Brain microvascular endothelial cell (primary cell): ENCODE data around the gene FUOM.

Source experiments
- DNase-seq: peaks from one replicate; pipeline ENCODE4 v3.0.0-alpha.2; 2020
- H3K27ac ChIP-seq: fragments of 250-450 bp; sonication (Bioruptor Pico); 2 replicates; pipeline ENCODE4 v1.5.1; 2020; ENCODE audit warnings: mild to moderate bottlenecking, moderate library complexity
- H3K27me3 ChIP-seq: fragments of 250-450 bp; sonication (Bioruptor Pico); replicated peaks from 2 replicates; pipeline ENCODE4 v1.5.1; 2020; ENCODE audit warnings: mild to moderate bottlenecking
- H3K36me3 ChIP-seq: fragments of 250-450 bp; sonication (Bioruptor Pico); replicated peaks from 2 replicates; pipeline ENCODE4 v1.5.1; 2020; ENCODE audit warnings: mild to moderate bottlenecking
- H3K4me3 ChIP-seq: 2 replicates; pipeline ENCODE4 v1.5.1; 2011; ENCODE audit warnings: low read depth, mild to moderate bottlenecking, control low read depth, low read length, moderate library complexity
- CTCF ChIP-seq: IDR thresholded peaks from 2 replicates; pipeline ENCODE4 v1.5.1; 2011; ENCODE audit warnings: low read depth, mild to moderate bottlenecking, moderate library complexity, low read length, control low read depth, inconsistent platforms; ENCODE audit errors: missing control alignments
- in situ Hi-C: cut with HindIII; loops from 2 replicates; pipeline ENCODE4 v1.10.0; 2017; ENCODE audit warnings: low sequenced_read_pairs, low pct_ligation_motif_present

Gene FUOM

DNA sequence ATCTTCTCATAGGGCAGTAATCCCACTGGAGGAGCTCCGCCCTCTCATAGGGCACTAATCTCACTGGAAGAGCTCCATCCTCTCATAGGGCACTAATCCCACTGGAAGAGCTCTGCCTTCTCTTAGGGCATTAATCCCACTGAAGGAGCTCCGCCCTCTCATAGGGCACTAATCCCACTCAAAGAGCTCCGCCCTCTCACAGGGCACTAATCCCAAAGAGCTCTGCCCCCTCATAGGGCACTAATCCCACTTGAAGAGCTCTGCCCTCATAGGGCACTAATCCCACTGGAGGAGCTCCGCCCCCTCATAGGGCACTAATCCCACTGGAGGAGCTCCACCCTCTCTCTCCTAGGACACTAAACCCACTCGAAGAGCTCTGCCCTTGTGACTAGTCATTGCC, 3.4 kb upstream of the FUOM start:
- Histone ChIP-seq H3K36me3 (peaks cover 33% of the 10 kb centered on the region), H3K27ac (no peak overlapping the region), H3K27me3 (no peaks in the 10 kb centered on the region), H3K4me3 (no peak overlapping the region)
- in situ Hi-C loops = no loop called here
- no peak for DNase-seq
- TF ChIP-seq CTCF = no peak

GRCh38 chr10:133359972-133360610, 2.3 kb upstream of the FUOM start:
- TF ChIP-seq CTCF = no peak
- Histone ChIP-seq H3K4me3 (no peak overlapping the region), H3K27ac (no peak overlapping the region), H3K27me3 (no peaks in the 10 kb centered on the region), H3K36me3 (peaks cover 27% of the 10 kb centered on the region)
- DNase-seq = no peak
- in situ Hi-C loops = no loop called here

- Histone ChIP-seq H3K27ac (no peak overlapping the region), H3K36me3 (peaks cover 22% of the 10 kb centered on the region), H3K4me3 (no peak overlapping the region), H3K27me3 (no peaks in the 10 kb centered on the region)
- in situ Hi-C loops = no loop called here
- no peak for TF ChIP-seq CTCF
- no peak for DNase-seq
Measured at GRCh38 chr10:133359554-133359971, 1.7 kb upstream of the FUOM start.

GRCh38 chr10:133358925-133359310, 1.1 kb upstream of the FUOM start:
- DNase-seq = no peak
- no peaks in the 10 kb centered on the region for H3K27me3 ChIP-seq
- H3K4me3 ChIP-seq = no peak overlapping the region
- H3K36me3 ChIP-seq = peaks cover 15% of the 10 kb centered on the region
- no peak overlapping the region for H3K27ac ChIP-seq
- in situ Hi-C loops = no loop called here
- no peak for TF ChIP-seq CTCF

DNA sequence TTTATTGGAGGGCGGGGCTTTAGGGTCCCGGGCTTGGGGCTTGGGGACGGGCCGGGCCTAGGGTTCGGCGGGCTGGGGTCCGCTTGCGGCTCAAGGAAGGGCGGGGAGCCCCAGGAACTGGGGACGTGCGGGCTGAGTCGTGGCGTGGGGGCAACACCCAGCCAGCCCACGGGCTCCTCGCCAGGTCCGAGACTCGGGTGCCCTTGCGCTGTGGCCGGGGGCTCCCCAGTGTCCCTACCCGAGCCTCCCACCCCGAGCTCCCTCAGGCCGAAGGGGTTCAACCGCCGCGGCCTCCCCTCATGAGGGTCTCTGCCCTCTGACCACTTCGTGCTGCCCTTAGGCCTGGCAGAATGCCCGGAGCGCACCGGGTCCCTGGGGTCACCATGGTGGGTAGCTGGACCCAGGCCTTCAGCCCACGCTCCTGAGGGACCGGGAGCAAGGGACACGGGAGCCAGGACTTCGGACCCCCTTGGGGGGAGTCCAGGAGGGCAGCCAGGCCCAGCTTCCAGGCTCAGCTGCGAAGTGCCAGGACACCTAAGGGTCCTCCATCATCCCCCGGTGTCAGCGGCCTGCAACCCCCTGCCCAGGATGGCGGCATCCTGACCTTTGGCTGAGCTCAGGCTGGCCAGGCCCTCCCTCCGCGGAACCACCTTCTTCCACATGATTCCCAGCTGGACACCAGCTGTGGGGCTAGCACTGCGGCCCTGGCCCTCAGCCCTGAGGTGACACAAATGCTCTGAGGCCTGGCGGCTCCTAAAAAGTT, 524 bp upstream of the FUOM start:
- Histone ChIP-seq H3K36me3 (peaks cover 12% of the 10 kb centered on the region), H3K4me3 (no peak overlapping the region), H3K27ac (no peak overlapping the region), H3K27me3 (no peaks in the 10 kb centered on the region)
- in situ Hi-C loops = no loop called here
- DNase-seq = no peak
- TF ChIP-seq CTCF = no peak
